IMR-90 (cell line): ENCODE results near the gene SLC22A7. TPM values are rescaled to one million over a fixed set of nuclear protein-coding genes. Genes with fewer than 3 reads are reported as not detected.

ENCODE experiments used
- ATAC-seq: fragments of 200-7000 bp; cut with Tn5 transposase; 2 replicates; pipeline ENCODE4 v1.9.1; 2020; ENCODE audit warnings: low read depth, mild to moderate bottlenecking, moderate library complexity
- BruUV-seq: library from RNA; stranded (reverse); fragments of 400-500 nt; replicated peaks from 2 replicates; lab custom pipeline; 2021; lab: Mats Ljungman, UMichigan
- CTCF ChIA-PET: fragments of 300-600 bp; formaldehyde crosslinking; extraction: SDS; loops from one replicate; lab custom pipeline; 2021; ENCODE audit warnings: antibody characterized with exemption; lab: Yijun Ruan, JAX
- POLR2A ChIA-PET: fragments of 300-600 bp; sonication (Branson Sonifier 250); formaldehyde crosslinking; loops from one replicate; lab custom pipeline; 2022; ENCODE audit warnings: antibody characterized with exemption; ENCODE audit not compliant: unreplicated experiment; lab: Charles Lee
- DNase-seq: peaks from one replicate; pipeline ENCODE4 v3.0.0; 2013
- H2AFZ ChIP-seq: replicated peaks from 2 replicates; pipeline ENCODE3; 2013; ENCODE audit warnings: low read length, mild to moderate bottlenecking; ENCODE audit not compliant: poor library complexity
- H2AK5ac ChIP-seq: 2 replicates; pipeline ENCODE4 v1.6.1; 2013; ENCODE audit warnings: low read depth, low read length, inconsistent platforms
- H2AK9ac ChIP-seq: replicated peaks from 2 replicates; pipeline ENCODE3; 2013; ENCODE audit warnings: mild to moderate bottlenecking, low read depth, low read length, moderate library complexity; ENCODE audit not compliant: poor library complexity
- H2BK120ac ChIP-seq: 2 replicates; pipeline ENCODE4 v1.6.1; 2013; ENCODE audit warnings: low read depth, low read length, inconsistent platforms
- H2BK15ac ChIP-seq: 3 replicates; pipeline ENCODE4 v1.6.1; 2013; ENCODE audit warnings: low read depth, low read length, inconsistent platforms
- H2BK20ac ChIP-seq: 2 replicates; pipeline ENCODE4 v1.6.1; 2013; ENCODE audit warnings: low read depth, mild to moderate bottlenecking, inconsistent platforms, low read length, moderate library complexity
- H2BK5ac ChIP-seq: 2 replicates; pipeline ENCODE4 v1.6.1; 2013; ENCODE audit warnings: mild to moderate bottlenecking, low read depth, low read length, inconsistent platforms; ENCODE audit not compliant: poor library complexity, severe bottlenecking
- H3K14ac ChIP-seq: replicated peaks from 2 replicates; pipeline ENCODE4 v1.6.1; 2013; ENCODE audit warnings: low read depth, low read length, inconsistent platforms
- H3K18ac ChIP-seq: 2 replicates; pipeline ENCODE4 v1.6.1; 2013; ENCODE audit warnings: low read depth, low read length, control low read depth
- H3K23ac ChIP-seq: 2 replicates; pipeline ENCODE4 v1.6.1; 2013; ENCODE audit warnings: low read depth, low read length, inconsistent platforms
- H3K27ac ChIP-seq: 2 replicates; pipeline ENCODE4 v1.5.1; 2013; ENCODE audit warnings: mild to moderate bottlenecking, control low read depth, low read length; ENCODE audit not compliant: insufficient read depth
- H3K27me3 ChIP-seq: 2 replicates; pipeline ENCODE4 v1.6.1; 2013; ENCODE audit warnings: low read length; ENCODE audit not compliant: control insufficient read depth, insufficient read depth
- H3K36me3 ChIP-seq: 2 replicates; pipeline ENCODE4 v1.6.1; 2013; ENCODE audit warnings: low read length, mixed read lengths; ENCODE audit not compliant: control insufficient read depth, insufficient read depth
- H3K4ac ChIP-seq: 2 replicates; pipeline ENCODE4 v1.6.1; 2013; ENCODE audit warnings: low read depth, low read length, inconsistent platforms
- H3K4me1 ChIP-seq: 2 replicates; pipeline ENCODE4 v1.6.1; 2013; ENCODE audit warnings: low read length, mixed read lengths; ENCODE audit not compliant: control insufficient read depth, insufficient read depth
- H3K4me2 ChIP-seq: 2 replicates; pipeline ENCODE4 v1.6.1; 2013; ENCODE audit warnings: low read depth, mild to moderate bottlenecking, control low read depth, low read length, moderate library complexity
- H3K4me3 ChIP-seq: 2 replicates; pipeline ENCODE4 v1.5.1; 2013; ENCODE audit warnings: low read depth, mild to moderate bottlenecking, control low read depth, low read length, moderate library complexity; ENCODE audit not compliant: insufficient read depth
- H3K56ac ChIP-seq: 2 replicates; pipeline ENCODE4 v1.6.1; 2013; ENCODE audit warnings: low read length, inconsistent platforms; ENCODE audit not compliant: insufficient read depth; ENCODE audit errors: extremely low read depth
- H3K79me1 ChIP-seq, 2 experiments: 2 replicates each; pipeline ENCODE4 v1.6.1; 2013; ENCODE audit warnings: low read length in 2 of 2, inconsistent platforms in 1 of 2, low read depth in 1 of 2
- H3K9ac ChIP-seq: 2 replicates; pipeline ENCODE4 v1.6.1; 2013; ENCODE audit warnings: low read depth, low read length, control low read depth
- H3K9me1 ChIP-seq: 2 replicates; pipeline ENCODE4 v1.6.1; 2013; ENCODE audit warnings: low read length, inconsistent platforms; ENCODE audit not compliant: insufficient read depth
- H3K9me3 ChIP-seq: 2 replicates; pipeline ENCODE4 v1.6.1; 2013; ENCODE audit warnings: low read length; ENCODE audit not compliant: control insufficient read depth, insufficient read depth
- H4K20me1 ChIP-seq: 2 replicates; pipeline ENCODE4 v1.6.1; 2013; ENCODE audit warnings: low read length, inconsistent platforms; ENCODE audit not compliant: insufficient read depth
- H4K5ac ChIP-seq: 2 replicates; pipeline ENCODE4 v1.6.1; 2013; ENCODE audit warnings: mild to moderate bottlenecking, low read depth, low read length, control low read depth
- H4K8ac ChIP-seq, 2 experiments: 2 replicates each; pipeline ENCODE4 v1.6.1; 2013; ENCODE audit warnings: low read depth in 2 of 2, low read length in 2 of 2, control low read depth in 1 of 2, inconsistent platforms in 1 of 2
- H4K91ac ChIP-seq: 2 replicates; pipeline ENCODE4 v1.6.1; 2013; ENCODE audit warnings: low read depth, low read length, inconsistent platforms; ENCODE audit not compliant: insufficient read depth
- BHLHE40 ChIP-seq: fragments of 150-350 bp; IDR thresholded peaks from 2 replicates; pipeline ENCODE4 v1.6.1; 2016; ENCODE audit warnings: mild to moderate bottlenecking, low read depth, low read length
- CEBPB ChIP-seq: IDR thresholded peaks from 2 replicates; pipeline ENCODE4 v1.6.1; 2012; ENCODE audit warnings: low read depth, low read length, improper control_type of control experiment
- CHD1 ChIP-seq: IDR thresholded peaks from 2 replicates; pipeline ENCODE4 v1.6.1; 2012; ENCODE audit warnings: low read depth, low read length, improper control_type of control experiment
- FOS ChIP-seq: fragments of 150-350 bp; IDR thresholded peaks from 2 replicates; pipeline ENCODE4 v1.6.1; 2016; ENCODE audit warnings: low read depth, low read length
- MAFK ChIP-seq: IDR thresholded peaks from 2 replicates; pipeline ENCODE4 v1.6.1; 2012; ENCODE audit warnings: low read depth, low read length, improper control_type of control experiment
- MAZ ChIP-seq: IDR thresholded peaks from 2 replicates; pipeline ENCODE4 v1.6.1; 2012; ENCODE audit warnings: low read depth, mild to moderate bottlenecking, low read length, improper control_type of control experiment, moderate library complexity, borderline replicate concordance
- MXI1 ChIP-seq: IDR thresholded peaks from 2 replicates; pipeline ENCODE4 v1.6.1; 2012; ENCODE audit warnings: low read depth, mild to moderate bottlenecking, low read length, moderate library complexity, borderline replicate concordance
- NFE2L2 ChIP-seq: fragments of 150-350 bp; IDR thresholded peaks from 2 replicates; pipeline ENCODE4 v1.6.1; 2016; ENCODE audit warnings: low read depth, mild to moderate bottlenecking, low read length
- POLR2A ChIP-seq: IDR thresholded peaks from 2 replicates; pipeline ENCODE4 v1.6.1; 2012; ENCODE audit warnings: mild to moderate bottlenecking, low read depth, low read length
- RAD21 ChIP-seq: IDR thresholded peaks from 2 replicates; pipeline ENCODE4 v1.6.1; 2012; ENCODE audit warnings: low read length, improper control_type of control experiment
- RCOR1 ChIP-seq: IDR thresholded peaks from 2 replicates; pipeline ENCODE4 v1.6.1; 2012; ENCODE audit warnings: mild to moderate bottlenecking, low read length, improper control_type of control experiment; ENCODE audit not compliant: insufficient replicate concordance
- RFX5 ChIP-seq: IDR thresholded peaks from 2 replicates; pipeline ENCODE4 v1.8.0; 2012; ENCODE audit warnings: low read depth, mild to moderate bottlenecking, low read length, moderate library complexity
- SMC3 ChIP-seq: fragments of 150-350 bp; IDR thresholded peaks from 2 replicates; pipeline ENCODE4 v1.6.1; 2016; ENCODE audit warnings: low read depth, mild to moderate bottlenecking, antibody characterized with exemption, low read length, moderate library complexity
- USF2 ChIP-seq: fragments of 150-350 bp; IDR thresholded peaks from 2 replicates; pipeline ENCODE4 v1.6.1; 2017; ENCODE audit warnings: mild to moderate bottlenecking, antibody characterized with exemption, low read length, low read depth
- WGBS, 2 experiments: methylation state at CpG; one replicate each; pipeline versions ENCODE4 v1.1.5 to v1.1.7; 2013; ENCODE audit warnings: missing lambda C conversion rate in 2 of 2; ENCODE audit not compliant: insufficient read length in 1 of 2; ENCODE audit errors: extremely low coverage in 2 of 2; 5-methylcytosine and 5-hydroxymethylcytosine counted together
- dilution Hi-C: fragments of 300-500 bp; cut with HindIII; formaldehyde crosslinking; loops from one replicate; pipeline ENCODE4 v1.14.3; 2018; ENCODE audit warnings: low sequenced_read_pairs; ENCODE audit not compliant: unreplicated experiment
- in situ Hi-C: fragments of 300-500 bp; cut with MboI; formaldehyde crosslinking; loops from 3 replicates; pipeline ENCODE4 v1.14.3; 2019; ENCODE audit warnings: low sequenced_read_pairs, inconsistent platforms, mixed read lengths
- intact Hi-C: fragments of 100-400 bp; cut with micrococcal nuclease; formaldehyde crosslinking; loops from 2 replicates; pipeline ENCODE4 v1.10.0; 2022
- polyA plus RNA-seq, 3 experiments: library from polyadenylated mRNA; depleted of rRNA; stranded (reverse); fragments of >200 nt; gene quantifications; 2 replicates each; pipeline ENCODE4 v1.2.3, GENCODE V29; 2012; ENCODE audit warnings: low replicate concordance in 1 of 3
- total RNA-seq: library from RNA; depleted of rRNA; stranded (reverse); fragments of >200 nt; gene quantifications from 2 replicates; pipeline ENCODE4 v1.2.3, GENCODE V29; 2012
- TF ChIP-seq, protein P1 (sequence below): fragments of 150-350 bp; IDR thresholded peaks from 2 replicates; pipeline ENCODE4 v1.6.1; 2016; ENCODE audit warnings: low read depth, mild to moderate bottlenecking, low read length, moderate library complexity, borderline replicate concordance
- TF ChIP-seq, protein P2 (sequence below): conservative IDR thresholded peaks from 2 replicates; pipeline ENCODE4 v1.5.1; 2012; ENCODE audit warnings: mild to moderate bottlenecking, low read depth, low read length, improper control_type of control experiment

Gene SLC22A7
- total and polyA plus RNA-seq, 2 of the 4 experiments (the other 2 are of a cell fraction): not detected

GRCh38 chr6:43284991-43285781, 12.9 kb upstream of the SLC22A7 start:
- dilution Hi-C loops (no loop called here), in situ Hi-C loops (no loop called here), intact Hi-C loops (no loop called here)
- Histone ChIP-seq H2BK120ac (no peak overlapping the region), H3K9ac (no peak overlapping the region), H3K27me3 (peaks cover 38% of the 10 kb centered on the region), H2AK9ac (no peak overlapping the region), H3K18ac (no peak overlapping the region), H3K23ac (no peak overlapping the region), H4K8ac (no peak overlapping the region), H4K5ac (no peak overlapping the region), H3K4me1 (no peaks in the 10 kb centered on the region), H4K20me1 (no peaks in the 10 kb centered on the region), H3K79me1 (no peaks in the 10 kb centered on the region), H3K4me3 (no peak overlapping the region), H3K9me1 (no peaks in the 10 kb centered on the region), H3K4ac (no peak overlapping the region), H3K56ac (no peak overlapping the region), H4K91ac (no peak overlapping the region), H2AK5ac (no peak overlapping the region), H2BK15ac (no peak overlapping the region), H2BK5ac (no peak overlapping the region), H3K4me2 (no peak overlapping the region), H3K36me3 (no peaks in the 10 kb centered on the region), H2BK20ac (no peak overlapping the region), H2AFZ (no peak overlapping the region), H3K14ac (no peak overlapping the region), H3K27ac (no peak overlapping the region), H3K9me3 (no peaks in the 10 kb centered on the region)
- POLR2A ChIA-PET: no interaction called here
- ATAC-seq: no peak; the same call in 1 of the 2 replicates
- BruUV-seq: no TSS peak
- TF ChIP-seq POLR2A (no peak), RFX5 (no peak), MXI1 (no peak), MAZ (no peak), CHD1 (no peak), RCOR1 (no peak), FOS (no peak), RAD21 (no peak), MAFK (no peak), CEBPB (no peak), BHLHE40 (no peak), USF2 (no peak), NFE2L2 (no peak), SMC3 (no peak)
- TF ChIP-seq, protein P1, sequence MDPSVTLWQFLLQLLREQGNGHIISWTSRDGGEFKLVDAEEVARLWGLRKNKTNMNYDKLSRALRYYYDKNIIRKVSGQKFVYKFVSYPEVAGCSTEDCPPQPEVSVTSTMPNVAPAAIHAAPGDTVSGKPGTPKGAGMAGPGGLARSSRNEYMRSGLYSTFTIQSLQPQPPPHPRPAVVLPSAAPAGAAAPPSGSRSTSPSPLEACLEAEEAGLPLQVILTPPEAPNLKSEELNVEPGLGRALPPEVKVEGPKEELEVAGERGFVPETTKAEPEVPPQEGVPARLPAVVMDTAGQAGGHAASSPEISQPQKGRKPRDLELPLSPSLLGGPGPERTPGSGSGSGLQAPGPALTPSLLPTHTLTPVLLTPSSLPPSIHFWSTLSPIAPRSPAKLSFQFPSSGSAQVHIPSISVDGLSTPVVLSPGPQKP: no peak
- TF ChIP-seq, protein P2, sequence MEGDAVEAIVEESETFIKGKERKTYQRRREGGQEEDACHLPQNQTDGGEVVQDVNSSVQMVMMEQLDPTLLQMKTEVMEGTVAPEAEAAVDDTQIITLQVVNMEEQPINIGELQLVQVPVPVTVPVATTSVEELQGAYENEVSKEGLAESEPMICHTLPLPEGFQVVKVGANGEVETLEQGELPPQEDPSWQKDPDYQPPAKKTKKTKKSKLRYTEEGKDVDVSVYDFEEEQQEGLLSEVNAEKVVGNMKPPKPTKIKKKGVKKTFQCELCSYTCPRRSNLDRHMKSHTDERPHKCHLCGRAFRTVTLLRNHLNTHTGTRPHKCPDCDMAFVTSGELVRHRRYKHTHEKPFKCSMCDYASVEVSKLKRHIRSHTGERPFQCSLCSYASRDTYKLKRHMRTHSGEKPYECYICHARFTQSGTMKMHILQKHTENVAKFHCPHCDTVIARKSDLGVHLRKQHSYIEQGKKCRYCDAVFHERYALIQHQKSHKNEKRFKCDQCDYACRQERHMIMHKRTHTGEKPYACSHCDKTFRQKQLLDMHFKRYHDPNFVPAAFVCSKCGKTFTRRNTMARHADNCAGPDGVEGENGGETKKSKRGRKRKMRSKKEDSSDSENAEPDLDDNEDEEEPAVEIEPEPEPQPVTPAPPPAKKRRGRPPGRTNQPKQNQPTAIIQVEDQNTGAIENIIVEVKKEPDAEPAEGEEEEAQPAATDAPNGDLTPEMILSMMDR: no peak
- no peak for DNase-seq
- CTCF ChIA-PET: no interaction called here
- 8% methylated on average over 19 of the region's 83 CpGs; no CpG with 5 or more reads in 1 of the 2 experiments for WGBS, 2 experiments
